OCI-LY7 (cell line): ENCODE measurements around the gene IVD. TPM values are rescaled to one million over a fixed set of nuclear protein-coding genes. Genes with fewer than 3 reads are reported as not detected.

Experiments
- BruUV-seq: library from RNA; stranded (reverse); fragments of 400-500 nt; replicated peaks from 2 replicates; lab custom pipeline; 2021; lab: Mats Ljungman, UMichigan
- CTCF ChIA-PET: fragments of 300-600 bp; sonication (Branson Sonifier 250); formaldehyde crosslinking; loops from one replicate; lab custom pipeline; 2022; ENCODE audit warnings: antibody characterized with exemption; ENCODE audit not compliant: unreplicated experiment; lab: Charles Lee
- POLR2A ChIA-PET: fragments of 300-600 bp; sonication (Branson Sonifier 250); formaldehyde crosslinking; loops from one replicate; lab custom pipeline; 2022; ENCODE audit warnings: antibody characterized with exemption; lab: Charles Lee
- DNase-seq: peaks from one replicate; pipeline ENCODE4 v3.0.0-alpha.2; 2015; ENCODE audit warnings: low spot score
- H2AFZ ChIP-seq: fragments of 200-600 bp; sonication (generic), shearing (Covaris generic); 2 replicates; pipeline ENCODE4 v1.6.1; 2014; ENCODE audit warnings: mild to moderate bottlenecking, antibody characterized with exemption, low read length, moderate library complexity
- H3K27ac ChIP-seq: fragments of 200-600 bp; sonication (generic); 2 replicates; pipeline ENCODE4 v1.5.1; 2014; ENCODE audit warnings: mixed run types, low read depth, mild to moderate bottlenecking, moderate library complexity, low read length, inconsistent platforms; ENCODE audit not compliant: poor library complexity, severe bottlenecking
- H3K36me3 ChIP-seq: fragments of 200-600 bp; sonication (generic); 2 replicates; pipeline ENCODE4 v1.6.1; 2014; ENCODE audit warnings: mild to moderate bottlenecking, antibody characterized with exemption, low read length, moderate library complexity, mixed read lengths; ENCODE audit not compliant: insufficient read depth
- H3K4me1 ChIP-seq: fragments of 200-600 bp; sonication (generic); 2 replicates; pipeline ENCODE4 v1.5.1; 2014; ENCODE audit warnings: mild to moderate bottlenecking, low read length; ENCODE audit not compliant: insufficient read depth, poor library complexity, severe bottlenecking
- H3K4me2 ChIP-seq: fragments of 200-600 bp; sonication (generic); 2 replicates; pipeline ENCODE4 v1.6.1; 2014; ENCODE audit warnings: mild to moderate bottlenecking, low read length
- H3K4me3 ChIP-seq: fragments of 200-600 bp; sonication (generic); 2 replicates; pipeline ENCODE4 v1.5.1; 2014; ENCODE audit warnings: mild to moderate bottlenecking, low read depth, low read length; ENCODE audit not compliant: poor library complexity, severe bottlenecking
- H3K79me2 ChIP-seq: fragments of 200-600 bp; sonication (generic); 2 replicates; pipeline ENCODE4 v1.6.1; 2016; ENCODE audit warnings: low read depth, mild to moderate bottlenecking, low read length, moderate library complexity, mixed read lengths; ENCODE audit not compliant: insufficient read depth
- H3K9me2 ChIP-seq: fragments of 200-600 bp; sonication (generic); 2 replicates; pipeline ENCODE4 v1.6.1; 2016; ENCODE audit warnings: mild to moderate bottlenecking, low read length, mixed read lengths; ENCODE audit not compliant: insufficient read depth
- H3K9me3 ChIP-seq: fragments of 200-600 bp; sonication (generic); 2 replicates; pipeline ENCODE4 v1.6.1; 2014; ENCODE audit warnings: mild to moderate bottlenecking, mixed run types, low read length, mixed read lengths
- H4K20me1 ChIP-seq: fragments of 200-600 bp; sonication (generic); 2 replicates; pipeline ENCODE4 v1.6.1; 2014; ENCODE audit warnings: mild to moderate bottlenecking, antibody characterized with exemption, low read length, moderate library complexity, mixed read lengths; ENCODE audit not compliant: insufficient read depth
- CTCF ChIP-seq: fragments of 200-600 bp; sonication (generic); conservative IDR thresholded peaks from 2 replicates; pipeline ENCODE4 v1.5.1; 2014; ENCODE audit warnings: mild to moderate bottlenecking, antibody characterized with exemption, low read length, moderate library complexity, mixed read lengths
- EZH2phosphoT487 ChIP-seq: fragments of 200-600 bp; sonication (generic); IDR thresholded peaks from 2 replicates; pipeline ENCODE4 v1.6.1; 2018; ENCODE audit warnings: low read depth, borderline replicate concordance, mild to moderate bottlenecking, mixed run types, antibody characterized with exemption, low read length, moderate library complexity, mixed read lengths
- intact Hi-C: fragments of 100-400 bp; cut with micrococcal nuclease; formaldehyde crosslinking; loops from one replicate; pipeline ENCODE4 v1.10.0; 2022; ENCODE audit not compliant: unreplicated experiment
- total RNA-seq, 2 experiments: library from RNA; depleted of rRNA in 1 of 2; stranded (reverse); fragments of >200 nt in 1 of 2; shearing (Covaris generic) in 1 of 2; gene quantifications; 2 replicates each; pipeline ENCODE4 v1.2.3, GENCODE V29; 2014 to 2022

Gene IVD
- total RNA-seq, 2 experiments from 2014 or later: 20.6 to 67.3 TPM

DNA sequence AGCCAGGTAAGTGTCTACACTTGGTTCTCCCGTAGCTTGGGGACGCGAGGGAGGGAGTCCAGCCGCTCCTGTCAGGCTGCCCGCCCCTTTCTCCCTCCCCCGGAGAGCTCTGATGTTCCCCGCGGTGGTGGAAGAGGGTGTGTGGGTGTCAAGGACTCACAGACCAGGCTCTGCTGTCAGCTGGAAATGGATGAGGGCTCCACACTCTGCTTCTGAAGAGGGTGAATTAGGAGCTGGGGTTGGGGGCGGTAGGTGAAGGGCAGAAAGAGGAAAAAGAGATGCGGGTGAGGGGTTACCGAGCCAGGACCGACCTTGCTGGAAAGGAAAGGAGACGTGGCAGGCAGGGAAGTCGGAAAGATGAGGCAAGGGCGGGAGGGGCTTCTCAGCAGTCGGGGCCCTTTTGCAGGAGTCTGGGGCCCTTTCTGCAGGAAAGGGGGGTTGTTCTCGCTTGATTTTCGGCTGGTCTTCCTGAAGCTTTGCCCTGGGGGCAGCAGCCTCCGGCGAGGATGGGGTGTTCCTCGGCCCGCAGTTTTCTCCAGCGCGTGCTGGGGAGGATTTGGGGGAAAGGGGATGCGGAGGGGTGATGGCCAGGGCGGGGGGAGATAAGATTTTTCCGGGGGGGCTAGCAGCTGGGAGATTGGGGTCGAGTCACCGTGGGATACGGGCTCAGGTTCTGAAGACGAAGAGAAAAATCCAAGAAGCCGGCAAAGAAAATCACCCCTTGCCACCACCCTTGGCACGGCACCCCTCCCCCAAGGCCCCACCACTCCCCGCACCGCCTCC is 34.6 kb downstream of the IVD start:
- POLR2A ChIA-PET: interaction anchor here (0.6 to 1.3 kb wide), 6 partner anchors 9 to 1207 kb away, joined by 3 to 8 read pairs (median 4); no protein-coding TSS in a partner anchor
- Histone ChIP-seq H3K9me2 (no peaks in the 10 kb centered on the region), H2AFZ (peak overlapping the region; percentile 98), H3K79me2 (peaks cover 20% of the 10 kb centered on the region; the same call in 1 of the 2 replicates), H3K4me2 (peak overlapping the region; percentile 100), H3K36me3 (no peaks in the 10 kb centered on the region), H4K20me1 (peaks cover 22% of the 10 kb centered on the region), H3K9me3 (no peaks in the 10 kb centered on the region), H3K4me1 (peaks cover 21% of the 10 kb centered on the region), H3K27ac (no peak overlapping the region), H3K4me3 (peak overlapping the region; percentile 82)
- TF ChIP-seq EZH2phosphoT487 (no peak), CTCF (no peak)
- intact Hi-C loops: no loop called here
- CTCF ChIA-PET: interaction anchor here (0.5 to 1.0 kb wide), 3 partner anchors 15 to 394 kb away, joined by 3 to 4 read pairs (median 3); no protein-coding TSS in a partner anchor
- no TSS peak for BruUV-seq
- peak; percentile 20 for DNase-seq

DNA sequence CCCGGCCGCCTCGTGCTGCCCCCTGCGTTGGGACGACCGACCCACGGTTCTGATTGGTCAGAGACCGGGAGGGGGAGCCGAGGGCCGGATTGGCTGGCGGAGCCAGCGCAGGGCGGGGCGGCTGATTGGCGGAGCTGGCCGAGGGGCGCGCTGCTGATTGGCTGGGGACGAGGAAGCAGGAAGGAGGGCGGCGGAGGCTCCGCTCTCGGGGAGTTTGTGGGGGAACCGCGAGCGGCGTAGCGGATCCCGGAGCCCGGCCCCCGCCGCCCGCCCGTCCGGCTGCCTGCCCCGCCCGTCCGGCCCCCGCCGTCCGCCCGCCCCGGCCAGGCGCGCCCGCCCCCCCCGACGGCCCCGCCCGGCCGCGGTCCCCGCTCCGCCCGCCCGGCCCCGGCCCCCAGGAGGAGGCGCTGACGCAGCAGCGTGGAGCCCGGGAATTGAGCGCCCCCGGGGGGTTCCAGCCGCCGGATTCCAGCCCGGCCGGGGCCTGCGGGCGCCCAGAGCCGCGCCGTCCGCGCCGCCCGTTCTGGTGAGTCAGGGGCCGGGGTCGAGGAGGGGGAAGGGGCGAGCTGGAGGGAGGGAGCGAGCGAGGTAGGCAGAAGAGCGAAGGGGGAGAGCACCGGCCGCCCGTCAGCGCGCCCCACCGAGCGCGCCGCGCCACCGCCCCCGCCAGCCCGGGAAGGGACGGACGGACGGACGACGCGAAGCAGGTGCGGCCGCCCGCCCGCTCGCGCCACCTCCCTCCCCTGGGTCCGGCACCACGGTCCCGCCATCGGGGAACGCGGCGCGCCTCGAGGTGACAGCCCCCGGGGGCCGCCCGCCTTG is 35.4 kb downstream of the IVD start, which contains the start of gene BAHD1:
Gene BAHD1 (plus strand): TSS at position 211 of the 822 bp plus-strand sequence. CDS start 17,512 bp downstream, outside the sequence.
- Histone ChIP-seq H3K4me1 (peaks cover 21% of the 10 kb centered on the region), H3K36me3 (no peaks in the 10 kb centered on the region), H3K4me2 (peak within 1 kb of the TSS; percentile 100), H3K9me3 (no peaks in the 10 kb centered on the region), H3K4me3 (peak within 1 kb of the TSS; percentile 93), H3K79me2 (peaks cover 23% of the 10 kb centered on the region; the same call in 1 of the 2 replicates), H3K9me2 (no peaks in the 10 kb centered on the region), H3K27ac (peak within 1 kb of the TSS; percentile 31), H4K20me1 (peaks cover 28% of the 10 kb centered on the region), H2AFZ (peak within 1 kb of the TSS; percentile 98)
- BruUV-seq: no TSS peak
- TF ChIP-seq CTCF (0 out of 2 replicates have a peak, but pooled peaks have one; percentile 3), EZH2phosphoT487 (no peak)
- peak; percentile 96 for DNase-seq
- ChIA-PET POLR2A (interaction anchor here (0.6 to 1.3 kb wide), 4 partner anchors 8 to 199 kb away, joined by 3 to 4 read pairs (median 4); no protein-coding TSS in a partner anchor), CTCF (interaction anchor here (1.0 kb wide), 1 partner anchor 14 kb away, joined by 4 read pairs; no protein-coding TSS in a partner anchor)
- intact Hi-C loops: loop anchor here (1.0 kb wide), 1 partner anchor 16 kb away; no protein-coding TSS in a partner anchor
